ENCODE measurements around the gene MAML3. TPM values are rescaled to one million over a fixed set of nuclear protein-coding genes. Genes with fewer than 3 reads are reported as not detected.

The MAML3 gene
- total RNA-seq, 1 donor from 2014 or later: 8.1 TPM

- Histone ChIP-seq H3K9me3 (ENCODE audit: insufficient read depth, low read depth, low read length) (no peaks in the 10 kb centered on the region), H3K4me2 (ENCODE audit: low read length) (peak overlapping the region; percentile 99), H3K27ac (ENCODE audit: low read depth, low read length) (peak overlapping the region; percentile 91), H2AFZ (ENCODE audit: low read depth, low read length) (peak overlapping the region; percentile 82), H4K20me1 (ENCODE audit: insufficient read depth, low read length) (no peaks in the 10 kb centered on the region), H3K9ac (ENCODE audit: low read length) (peak overlapping the region; percentile 91), H3K27me3 (ENCODE audit: insufficient read depth, low read length) (no peaks in the 10 kb centered on the region), H3K79me2 (ENCODE audit: insufficient read depth, low read length) (peaks cover 7% of the 10 kb centered on the region), H3K4me1 (ENCODE audit: insufficient read depth, low read length) (peaks cover 7% of the 10 kb centered on the region), H3K36me3 (ENCODE audit: insufficient read depth, low read length) (no peaks in the 10 kb centered on the region), H3K4me3 (ENCODE audit: insufficient read depth, low read depth, low read length) (peak overlapping the region; percentile 97)
- Mint-ChIP-seq H3K36me3 (ENCODE audit: low read depth, unreplicated experiment) (no peaks in the 10 kb centered on the region), H3K4me1 (ENCODE audit: low read depth, unreplicated experiment) (peaks cover 24% of the 10 kb centered on the region), H3K9me3 (ENCODE audit: unreplicated experiment) (no peaks in the 10 kb centered on the region), H3K27me3 (ENCODE audit: low read depth, unreplicated experiment) (no peaks in the 10 kb centered on the region), H3K4me3 (ENCODE audit: unreplicated experiment) (peak overlapping the region; percentile 92), H3K27ac (ENCODE audit: unreplicated experiment) (peak overlapping the region; percentile 96)
- DNase-seq (ENCODE audit: low read depth) (peak; percentile 94), FAIRE-seq (no peak)
- TF ChIP-seq EZH2 (IDR thresholded peaks at IDR 0.05; ENCODE audit: insufficient read depth, low read length): no peak
- TF ChIP-seq, protein P1, sequence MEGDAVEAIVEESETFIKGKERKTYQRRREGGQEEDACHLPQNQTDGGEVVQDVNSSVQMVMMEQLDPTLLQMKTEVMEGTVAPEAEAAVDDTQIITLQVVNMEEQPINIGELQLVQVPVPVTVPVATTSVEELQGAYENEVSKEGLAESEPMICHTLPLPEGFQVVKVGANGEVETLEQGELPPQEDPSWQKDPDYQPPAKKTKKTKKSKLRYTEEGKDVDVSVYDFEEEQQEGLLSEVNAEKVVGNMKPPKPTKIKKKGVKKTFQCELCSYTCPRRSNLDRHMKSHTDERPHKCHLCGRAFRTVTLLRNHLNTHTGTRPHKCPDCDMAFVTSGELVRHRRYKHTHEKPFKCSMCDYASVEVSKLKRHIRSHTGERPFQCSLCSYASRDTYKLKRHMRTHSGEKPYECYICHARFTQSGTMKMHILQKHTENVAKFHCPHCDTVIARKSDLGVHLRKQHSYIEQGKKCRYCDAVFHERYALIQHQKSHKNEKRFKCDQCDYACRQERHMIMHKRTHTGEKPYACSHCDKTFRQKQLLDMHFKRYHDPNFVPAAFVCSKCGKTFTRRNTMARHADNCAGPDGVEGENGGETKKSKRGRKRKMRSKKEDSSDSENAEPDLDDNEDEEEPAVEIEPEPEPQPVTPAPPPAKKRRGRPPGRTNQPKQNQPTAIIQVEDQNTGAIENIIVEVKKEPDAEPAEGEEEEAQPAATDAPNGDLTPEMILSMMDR (IDR thresholded peaks at IDR 0.05; ENCODE audit: insufficient read depth, low read depth, low read length): no peak
Measured at GRCh38 chr4:140150886-140151698, 2.9 kb downstream of the MAML3 start.

- H3K4me1 ChIP-seq (ENCODE audit: insufficient read depth, low read length): peaks cover 7% of the 10 kb centered on the region
- H3K9me3 ChIP-seq (ENCODE audit: insufficient read depth, low read depth, low read length): no peaks in the 10 kb centered on the region
- H2AFZ ChIP-seq (ENCODE audit: low read depth, low read length): peak overlapping the region; percentile 82
- no peaks in the 10 kb centered on the region for H3K27me3 ChIP-seq (ENCODE audit: insufficient read depth, low read length)
- no peaks in the 10 kb centered on the region for H4K20me1 ChIP-seq (ENCODE audit: insufficient read depth, low read length)
- H3K4me3 Mint-ChIP-seq (ENCODE audit: unreplicated experiment): peak overlapping the region; percentile 92
- no peaks in the 10 kb centered on the region for H3K9me3 Mint-ChIP-seq (ENCODE audit: unreplicated experiment)
- H3K79me2 ChIP-seq (ENCODE audit: insufficient read depth, low read length): peaks cover 7% of the 10 kb centered on the region
- TF ChIP-seq, protein P1 (IDR thresholded peaks at IDR 0.05; ENCODE audit: insufficient read depth, low read depth, low read length): no peak
- no peak for TF ChIP-seq EZH2 (IDR thresholded peaks at IDR 0.05; ENCODE audit: insufficient read depth, low read length)
- H3K27ac Mint-ChIP-seq (ENCODE audit: unreplicated experiment): peak overlapping the region; percentile 96
- no peaks in the 10 kb centered on the region for H3K36me3 Mint-ChIP-seq (ENCODE audit: low read depth, unreplicated experiment)
- no peaks in the 10 kb centered on the region for H3K36me3 ChIP-seq (ENCODE audit: insufficient read depth, low read length)
- DNase-seq (ENCODE audit: low read depth) (no peak), FAIRE-seq (no peak)
- H3K4me3 ChIP-seq (ENCODE audit: insufficient read depth, low read depth, low read length): peak overlapping the region; percentile 97
- H3K4me2 ChIP-seq (ENCODE audit: low read length): peak overlapping the region; percentile 99
- peaks cover 24% of the 10 kb centered on the region for H3K4me1 Mint-ChIP-seq (ENCODE audit: low read depth, unreplicated experiment)
- H3K27me3 Mint-ChIP-seq (ENCODE audit: low read depth, unreplicated experiment): no peaks in the 10 kb centered on the region
- peak overlapping the region; percentile 91 for H3K27ac ChIP-seq (ENCODE audit: low read depth, low read length)
- H3K9ac ChIP-seq (ENCODE audit: low read length): peak overlapping the region; percentile 91
Measured at GRCh38 chr4:140150636-140150885, 3.4 kb downstream of the MAML3 start.

All from astrocyte (in vitro differentiated cells and primary cell).